KOPT-K1 (cell line): ENCODE results near the gene VTI1A.

Experiments used
- H3K27ac ChIP-seq: fragments of 200-600 bp; sonication (generic); 2 replicates; pipeline ENCODE4 v1.5.1; 2016; ENCODE audit warnings: antibody characterized with exemption, mild to moderate bottlenecking, low read depth, low read length; ENCODE audit not compliant: poor library complexity, severe bottlenecking
- H3K36me3 ChIP-seq: fragments of 200-600 bp; sonication (generic); 2 replicates; pipeline ENCODE4 v1.5.1; 2017; ENCODE audit warnings: antibody characterized with exemption, mild to moderate bottlenecking, low read length, moderate library complexity; ENCODE audit not compliant: insufficient read depth
- H3K9me3 ChIP-seq: fragments of 200-600 bp; sonication (generic); 2 replicates; pipeline ENCODE4 v1.5.1; 2017; ENCODE audit warnings: antibody characterized with exemption, low read length, mild to moderate bottlenecking; ENCODE audit not compliant: insufficient read depth, poor library complexity, severe bottlenecking

VTI1A gene

DNA sequence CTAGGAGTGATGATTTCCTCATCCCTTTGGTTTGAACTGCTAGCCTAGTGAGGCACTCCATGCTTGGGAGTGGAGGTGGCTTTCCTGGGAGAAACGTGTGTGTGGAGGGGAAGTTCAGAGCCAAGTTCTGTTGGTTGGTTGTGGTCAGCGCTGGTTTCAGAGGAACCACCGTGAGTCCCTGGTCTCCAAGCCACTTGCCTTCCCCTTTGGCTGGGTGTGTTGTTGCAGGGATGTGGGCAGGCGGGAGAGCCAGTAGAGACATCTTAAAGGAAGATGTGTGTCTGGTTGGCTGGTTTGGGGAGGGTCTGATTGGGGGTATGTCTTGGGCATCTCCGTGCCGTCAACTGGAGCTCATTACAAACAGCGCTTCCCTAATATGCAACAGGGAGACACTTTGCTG is 372.2 kb downstream of the VTI1A start:
- no peaks in the 10 kb centered on the region for H3K9me3 ChIP-seq
- H3K36me3 ChIP-seq: peaks cover 16% of the 10 kb centered on the region; the same call in 1 of the 2 replicates
- no peak overlapping the region for H3K27ac ChIP-seq

DNA sequence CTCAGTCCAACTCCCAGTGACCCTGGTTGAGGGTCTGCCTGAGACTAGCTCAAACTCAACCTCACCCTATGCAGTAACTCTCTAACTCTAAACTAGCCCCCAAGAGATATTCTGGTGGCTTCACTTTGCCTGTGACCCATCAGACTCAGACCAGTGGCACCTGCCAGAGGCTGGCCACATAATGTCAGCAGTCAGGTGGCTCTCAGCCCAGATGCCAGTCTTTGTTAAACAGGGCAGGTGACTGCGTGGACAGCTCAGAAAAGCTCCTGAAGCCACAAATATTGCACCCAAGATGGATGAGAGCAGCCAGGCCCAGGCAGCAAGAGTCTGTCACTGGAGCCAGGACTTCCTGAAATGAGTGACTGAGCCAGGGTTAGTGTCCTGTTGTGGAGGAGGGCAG is 373.3 kb downstream of the VTI1A start:
- Histone ChIP-seq H3K27ac (no peak overlapping the region), H3K9me3 (no peaks in the 10 kb centered on the region), H3K36me3 (peaks cover 12% of the 10 kb centered on the region; the same call in 1 of the 2 replicates)

DNA sequence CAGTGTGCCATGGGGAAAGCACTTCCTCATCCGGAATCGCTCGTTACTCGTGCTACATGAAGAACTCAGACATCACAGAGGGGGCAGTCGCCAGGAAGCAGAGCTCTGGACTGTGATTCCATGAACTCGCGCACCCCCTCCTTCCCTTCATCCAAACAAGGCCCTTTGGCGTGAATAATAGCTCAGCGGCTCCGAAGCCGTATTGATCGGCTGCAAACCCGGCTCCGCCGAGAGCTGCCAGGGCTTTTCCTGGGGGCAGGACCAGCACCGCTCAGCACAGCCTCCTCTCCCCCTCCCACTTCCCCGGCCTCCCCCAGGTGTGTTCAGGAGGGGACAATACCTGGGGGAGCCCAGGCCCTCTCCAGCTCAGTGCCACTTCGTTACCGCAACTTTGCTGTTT is 374.0 kb downstream of the VTI1A start:
- H3K27ac ChIP-seq: no peak overlapping the region
- no peaks in the 10 kb centered on the region for H3K9me3 ChIP-seq
- H3K36me3 ChIP-seq: peaks cover 5% of the 10 kb centered on the region; the same call in 1 of the 2 replicates

GRCh38 chr10:112821663-112822062 is 374.6 kb downstream of the VTI1A start:
- Histone ChIP-seq H3K9me3 (no peaks in the 10 kb centered on the region), H3K36me3 (peaks cover 5% of the 10 kb centered on the region; the same call in 1 of the 2 replicates), H3K27ac (no peak overlapping the region)

DNA sequence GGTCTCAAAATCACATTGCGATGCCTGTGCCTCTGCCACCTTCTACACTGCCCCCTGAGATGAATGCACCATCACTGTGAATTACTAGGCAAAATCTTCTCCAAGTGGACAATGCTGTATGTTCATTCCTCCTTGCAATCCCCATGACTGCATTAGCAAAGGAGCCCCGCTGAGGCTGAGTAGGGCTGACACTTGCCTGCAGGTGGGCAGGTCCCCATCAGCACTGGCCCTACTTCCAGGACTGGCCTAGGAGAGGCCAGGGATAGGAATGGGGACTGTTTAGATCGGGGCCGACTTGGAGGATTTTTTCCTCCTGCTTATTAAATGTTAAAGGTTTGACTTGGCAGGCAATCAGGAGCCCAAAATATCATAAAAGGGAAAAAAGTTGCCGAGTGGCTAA is 376.0 kb downstream of the VTI1A start:
- H3K36me3 ChIP-seq: no peaks in the 10 kb centered on the region
- H3K27ac ChIP-seq: no peak overlapping the region
- no peaks in the 10 kb centered on the region for H3K9me3 ChIP-seq

DNA sequence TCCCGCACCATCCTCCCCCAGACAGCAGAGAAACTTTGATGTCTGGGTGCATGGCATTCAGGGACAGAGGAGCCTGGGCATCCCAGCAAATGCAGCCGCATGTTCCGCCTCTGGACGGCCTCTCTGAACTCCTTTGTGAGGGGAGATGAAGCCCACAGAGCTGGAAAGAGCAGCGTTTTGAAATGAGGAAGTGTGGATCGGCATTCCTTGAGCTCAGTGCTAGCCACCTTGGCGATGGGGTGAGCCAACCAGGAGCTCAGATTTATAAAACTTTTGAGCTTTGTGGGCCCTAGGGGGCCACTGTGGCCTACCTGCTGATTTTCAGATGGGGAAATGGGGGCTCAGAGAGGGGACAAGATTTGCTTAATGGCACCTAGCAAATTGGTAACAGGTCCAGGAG is 376.6 kb downstream of the VTI1A start:
- no peak overlapping the region for H3K27ac ChIP-seq
- H3K9me3 ChIP-seq: no peaks in the 10 kb centered on the region
- H3K36me3 ChIP-seq: no peaks in the 10 kb centered on the region

GRCh38 chr10:112826018-112826697 is 379.1 kb downstream of the VTI1A start:
- no peaks in the 10 kb centered on the region for H3K36me3 ChIP-seq
- H3K9me3 ChIP-seq: no peaks in the 10 kb centered on the region
- no peak overlapping the region for H3K27ac ChIP-seq

DNA sequence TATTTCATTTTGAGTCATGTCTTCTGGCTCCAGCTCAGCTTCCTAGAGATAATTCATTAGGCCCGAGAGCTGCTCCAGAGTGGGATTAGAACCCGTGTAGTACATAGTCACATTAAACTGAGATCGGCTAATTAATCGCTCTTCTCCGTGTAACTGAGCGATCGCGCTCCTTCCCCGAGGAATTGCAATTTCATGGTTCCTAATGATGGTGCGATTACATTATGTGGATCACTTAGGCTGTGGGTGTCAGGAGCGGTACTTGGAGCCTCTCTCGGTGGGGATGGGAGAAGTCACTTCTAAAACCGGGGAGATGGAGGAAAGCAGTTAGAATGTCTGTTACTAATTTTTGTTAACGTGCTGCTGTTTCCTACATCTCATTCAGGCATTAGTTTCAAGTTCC is 380.1 kb downstream of the VTI1A start:
- H3K27ac ChIP-seq: no peak overlapping the region
- no peaks in the 10 kb centered on the region for H3K36me3 ChIP-seq
- no peaks in the 10 kb centered on the region for H3K9me3 ChIP-seq

- Histone ChIP-seq H3K36me3 (no peaks in the 10 kb centered on the region), H3K9me3 (no peaks in the 10 kb centered on the region), H3K27ac (no peak overlapping the region)
Observed at GRCh38 chr10:112827951-112828350, 380.9 kb downstream of the VTI1A start.

- Histone ChIP-seq H3K36me3 (no peaks in the 10 kb centered on the region), H3K9me3 (no peaks in the 10 kb centered on the region), H3K27ac (no peak overlapping the region)
Observed at GRCh38 chr10:112831859-112832258, 384.8 kb downstream of the VTI1A start.

GRCh38 chr10:112832361-112832878 is 385.4 kb downstream of the VTI1A start:
- Histone ChIP-seq H3K9me3 (no peaks in the 10 kb centered on the region), H3K36me3 (no peaks in the 10 kb centered on the region), H3K27ac (no peak overlapping the region)

GRCh38 chr10:112832959-112833358 is 385.9 kb downstream of the VTI1A start:
- no peak overlapping the region for H3K27ac ChIP-seq
- no peaks in the 10 kb centered on the region for H3K36me3 ChIP-seq
- no peaks in the 10 kb centered on the region for H3K9me3 ChIP-seq

DNA sequence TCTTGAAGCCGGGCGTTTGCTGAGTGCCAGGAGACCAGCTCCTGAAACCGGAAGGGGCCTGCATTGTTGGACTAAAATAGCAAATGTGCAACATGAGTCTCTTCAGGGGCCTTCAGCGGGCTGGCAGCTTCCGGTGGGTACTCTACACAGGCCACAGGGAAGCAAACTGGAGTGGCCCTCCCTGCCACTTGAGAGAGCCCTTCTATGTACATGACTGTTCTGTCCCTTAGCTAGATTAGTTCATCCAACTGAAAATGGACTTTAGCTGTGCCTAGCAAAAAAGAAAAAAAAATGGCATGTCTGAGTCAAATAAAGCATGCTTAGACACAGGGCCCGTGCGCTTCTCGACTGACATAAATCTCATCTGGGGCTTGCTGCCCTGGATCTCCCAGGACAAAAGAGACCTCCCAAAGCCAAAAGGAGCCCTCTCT is 387.8 kb downstream of the VTI1A start:
- Histone ChIP-seq H3K27ac (no peak overlapping the region), H3K36me3 (no peaks in the 10 kb centered on the region)

GRCh38 chr10:112835217-112835715 is 388.3 kb downstream of the VTI1A start:
- H3K9me3 ChIP-seq: no peaks in the 10 kb centered on the region
- H3K36me3 ChIP-seq: no peaks in the 10 kb centered on the region
- no peak overlapping the region for H3K27ac ChIP-seq

More for the DNA sequence above, 387.8 kb downstream of the VTI1A start:
- H3K9me3 ChIP-seq: no peaks in the 10 kb centered on the region

DNA sequence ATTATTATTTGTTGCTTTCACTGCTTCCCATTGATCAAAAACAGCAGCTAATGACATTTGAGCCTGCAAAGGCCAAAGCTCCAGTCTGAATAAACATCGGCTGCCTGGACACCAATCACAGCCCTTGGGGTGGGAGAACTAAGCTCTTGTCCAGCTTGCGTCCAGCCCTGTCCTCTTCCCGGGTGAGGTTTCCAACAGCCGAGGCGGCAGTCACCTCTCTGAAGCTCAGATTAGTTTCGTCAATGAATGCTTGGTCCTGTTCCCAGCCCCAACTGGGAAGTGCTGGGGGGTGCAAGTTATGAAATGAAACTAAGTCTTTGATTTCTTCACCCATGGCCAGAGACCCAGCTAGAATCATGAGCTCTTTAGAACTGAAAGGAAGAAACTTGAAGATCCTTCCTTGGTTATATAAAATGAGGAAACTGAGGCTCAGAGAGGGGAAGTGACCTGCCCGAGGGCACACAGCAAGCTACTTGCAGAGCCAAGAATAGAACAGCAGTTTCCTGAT is 389.0 kb downstream of the VTI1A start:
- H3K27ac ChIP-seq: no peak overlapping the region
- no peaks in the 10 kb centered on the region for H3K36me3 ChIP-seq
- H3K9me3 ChIP-seq: no peaks in the 10 kb centered on the region
